C1 segment of cervical spinal cord (tissue), 14 donors: ENCODE measurements around the gene NTHL1.
A peak's percentile ranks its signal among the peaks of the same experiment; 100 is the strongest.

Source experiments
- DNase-seq, 14 donors: peaks; one replicate each; lab custom pipeline; 2025; lab: John Stamatoyannopoulos, UW

Gene NTHL1

DNA sequence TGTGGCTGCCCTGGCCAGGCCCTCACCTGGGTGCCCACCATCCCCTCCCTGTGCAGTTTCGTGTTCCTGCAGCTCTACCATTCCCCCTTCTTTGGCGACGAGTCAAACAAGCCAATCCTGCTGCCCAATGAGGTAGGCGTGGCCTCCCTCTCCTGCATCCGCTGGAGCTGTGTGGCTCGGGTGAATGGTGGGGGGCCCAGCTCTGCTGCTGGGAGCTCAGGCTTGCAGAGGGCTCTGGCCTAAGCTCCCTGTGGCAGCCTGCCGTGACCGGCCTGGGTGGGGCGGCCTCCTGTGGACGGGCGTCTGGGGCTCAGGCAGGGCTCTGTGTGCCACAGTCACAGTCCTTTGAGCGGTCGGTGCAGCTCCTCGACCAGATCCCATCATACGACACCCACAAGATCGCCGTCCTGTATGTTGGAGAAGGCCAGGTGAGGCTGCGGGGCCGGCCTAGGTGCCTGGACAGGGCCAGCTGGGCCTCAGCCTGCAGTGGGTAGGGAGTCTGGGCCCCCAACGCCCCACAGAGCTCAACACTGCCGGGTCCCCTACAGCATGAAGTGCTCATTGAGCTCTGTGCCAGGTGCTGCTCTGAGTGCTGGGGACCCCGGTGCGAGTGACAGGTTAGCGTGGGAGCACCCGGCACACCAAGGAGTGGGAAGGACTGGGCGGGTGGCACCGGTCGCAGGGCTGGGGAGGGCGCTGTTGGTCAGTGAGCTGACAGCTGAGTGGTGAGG is 37.4 kb upstream of the NTHL1 start:
- DNase-seq: peak in 1 of 14 donors; percentile 46

DNA sequence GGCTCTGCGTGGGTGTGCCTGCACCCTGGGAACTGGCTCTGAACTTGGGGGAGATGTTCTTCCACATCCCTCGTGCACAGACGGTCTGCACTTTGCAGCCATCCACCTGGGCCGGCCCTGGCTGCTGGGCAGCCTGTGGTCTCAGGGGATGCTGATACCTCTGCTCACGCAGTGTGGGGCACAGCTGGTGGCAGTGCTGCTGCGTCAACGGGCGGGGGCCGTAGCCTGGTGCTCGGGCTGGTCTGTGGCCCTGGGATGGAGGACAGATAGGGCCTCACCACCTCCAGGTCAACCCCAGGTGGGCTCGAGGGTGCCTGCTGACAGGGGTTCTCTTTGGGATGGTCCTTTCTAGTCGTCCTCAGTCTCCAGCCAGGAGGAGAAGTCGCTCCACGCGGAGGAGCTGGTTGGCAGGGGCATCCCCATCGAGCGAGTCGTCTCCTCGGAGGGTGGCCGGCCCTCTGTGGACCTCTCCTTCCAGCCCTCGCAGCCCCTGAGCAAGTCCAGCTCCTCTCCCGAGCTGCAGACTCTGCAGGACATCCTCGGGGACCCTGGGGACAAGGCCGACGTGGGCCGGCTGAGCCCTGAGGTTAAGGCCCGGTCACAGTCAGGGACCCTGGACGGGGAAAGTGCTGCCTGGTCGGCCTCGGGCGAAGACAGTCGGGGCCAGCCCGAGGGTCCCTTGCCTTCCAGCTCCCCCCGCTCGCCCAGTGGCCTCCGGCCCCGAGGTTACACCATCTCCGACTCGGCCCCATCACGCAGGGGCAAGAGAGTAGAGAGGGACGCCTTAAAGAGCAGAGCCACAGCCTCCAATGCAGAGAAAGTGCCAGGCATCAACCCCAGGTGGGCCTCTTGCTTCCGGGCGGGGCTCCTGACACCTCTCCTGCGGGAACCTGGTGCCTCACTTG is 36.5 kb upstream of the NTHL1 start:
- no peak for DNase-seq

- DNase-seq: no peak
These were observed 35.8 kb upstream of the NTHL1 start for GRCh38 chr16:2083409-2083808.

DNA sequence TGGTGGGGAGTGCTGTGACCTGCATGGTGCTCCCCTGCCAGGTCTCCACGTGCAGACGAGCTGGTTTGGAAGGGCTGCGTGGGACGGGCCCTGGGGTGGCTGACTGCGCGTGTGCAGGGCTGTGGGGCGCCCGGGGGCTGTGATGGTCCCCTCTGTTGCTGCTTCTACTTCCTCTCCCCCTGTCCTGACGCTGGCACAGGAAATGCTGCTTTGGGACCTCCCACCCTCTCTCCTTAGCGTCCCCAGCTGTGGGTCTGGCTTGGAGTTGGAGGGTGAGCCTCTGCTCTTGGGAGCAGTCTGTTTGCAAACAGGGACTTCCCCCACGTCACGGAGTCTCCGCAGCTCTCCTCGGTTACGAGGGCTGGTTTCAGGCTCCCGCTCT is 35.3 kb upstream of the NTHL1 start:
- DNase-seq: no peak

DNA sequence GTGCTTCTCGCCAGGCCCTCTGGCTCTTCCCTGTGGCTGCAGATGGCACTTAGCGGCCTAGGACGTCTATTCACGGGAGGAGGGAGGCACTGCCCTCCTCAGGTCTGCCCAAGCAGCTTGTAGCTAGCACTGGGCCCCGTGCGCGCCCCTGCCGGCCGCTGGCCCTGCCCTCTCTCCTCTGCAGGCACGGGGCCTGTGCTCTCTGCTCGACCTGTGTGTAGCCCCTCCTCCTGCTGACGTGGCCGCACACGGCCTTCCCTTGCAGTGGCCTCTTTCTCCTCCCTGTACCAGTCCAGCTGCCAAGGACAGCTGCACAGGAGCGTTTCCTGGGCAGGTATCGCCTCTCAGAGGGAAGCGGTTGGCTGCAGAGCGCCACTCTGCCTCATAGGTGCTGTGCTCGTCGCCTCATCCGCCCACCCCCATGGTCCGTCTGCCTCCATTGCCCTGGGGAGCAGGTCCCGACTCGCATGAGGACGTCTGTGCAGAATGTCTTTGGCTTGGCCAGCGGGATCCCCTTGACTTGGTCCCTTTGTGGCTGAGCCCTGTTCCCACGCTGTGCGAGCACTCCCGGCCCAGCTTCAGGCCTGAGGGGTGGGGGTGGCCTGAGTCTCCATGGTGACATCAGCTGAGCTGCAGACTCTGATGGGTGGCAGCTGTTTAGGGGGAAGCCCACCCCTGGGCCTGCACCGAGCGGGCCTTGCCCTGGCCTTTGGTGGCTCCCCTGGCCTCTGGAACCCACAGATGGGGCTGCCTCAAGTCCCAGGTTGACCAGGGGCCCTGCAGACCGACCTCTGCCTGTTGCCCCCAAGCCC is 34.7 kb upstream of the NTHL1 start:
- DNase-seq: peak in 1 of 14 donors; percentile 79

DNA sequence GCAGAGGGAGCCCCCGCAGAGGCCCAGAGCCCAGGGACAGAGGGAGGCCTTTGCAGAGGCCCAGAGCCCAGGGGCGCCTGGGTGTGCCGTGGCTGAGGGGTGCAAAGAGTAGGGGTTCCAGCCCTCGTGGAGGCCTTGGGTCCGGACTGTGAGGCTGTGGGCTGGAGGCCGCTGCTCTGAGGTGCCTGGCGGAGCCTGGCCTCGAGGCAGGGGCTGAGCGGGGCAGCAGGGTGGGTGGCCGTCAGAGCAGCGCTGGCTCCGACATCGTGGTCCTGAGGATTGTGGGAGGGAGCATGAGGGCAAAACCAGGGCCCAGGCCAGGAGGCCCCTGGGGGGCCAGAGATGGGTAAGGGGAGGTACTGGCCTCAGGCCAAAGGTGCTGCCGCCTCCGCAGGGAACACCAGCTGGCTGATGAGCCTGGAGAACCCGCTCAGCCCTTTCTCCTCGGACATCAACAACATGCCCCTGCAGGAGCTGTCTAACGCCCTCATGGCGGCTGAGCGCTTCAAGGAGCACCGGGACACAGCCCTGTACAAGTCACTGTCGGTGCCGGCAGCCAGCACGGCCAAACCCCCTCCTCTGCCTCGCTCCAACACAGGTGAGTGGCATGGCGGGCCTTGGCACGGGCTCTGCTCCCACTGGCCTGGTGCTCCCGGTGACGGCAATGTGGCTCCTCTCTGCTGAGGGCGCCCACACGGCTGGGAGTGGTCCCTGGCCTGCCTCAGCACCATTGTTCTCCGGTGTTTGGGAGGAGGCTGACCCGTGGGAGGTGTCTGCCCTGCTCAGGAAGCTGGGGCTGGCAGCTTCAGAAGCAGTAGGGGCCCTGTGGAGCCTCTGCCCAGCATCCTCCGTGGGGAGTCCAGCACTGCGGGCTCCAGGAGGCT is 33.8 kb upstream of the NTHL1 start:
- peak in 1 of 14 donors; percentile 55 for DNase-seq

DNA sequence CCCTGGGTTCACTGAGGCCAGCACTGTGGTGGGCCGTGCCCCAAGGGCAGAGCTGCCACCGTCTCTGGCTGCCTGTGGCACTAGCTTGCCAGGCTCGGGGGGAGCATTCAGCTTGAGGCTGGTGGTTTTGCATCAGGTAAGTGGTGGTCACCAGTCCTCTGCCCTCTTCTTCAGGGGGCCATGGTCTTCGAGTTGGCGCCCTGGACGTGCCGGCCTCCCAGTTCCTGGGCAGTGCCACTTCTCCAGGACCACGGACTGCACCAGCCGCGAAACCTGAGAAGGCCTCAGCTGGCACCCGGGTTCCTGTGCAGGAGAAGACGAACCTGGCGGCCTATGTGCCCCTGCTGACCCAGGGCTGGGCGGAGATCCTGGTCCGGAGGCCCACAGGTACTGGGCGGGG is 32.4 kb upstream of the NTHL1 start:
- DNase-seq: no peak

DNA sequence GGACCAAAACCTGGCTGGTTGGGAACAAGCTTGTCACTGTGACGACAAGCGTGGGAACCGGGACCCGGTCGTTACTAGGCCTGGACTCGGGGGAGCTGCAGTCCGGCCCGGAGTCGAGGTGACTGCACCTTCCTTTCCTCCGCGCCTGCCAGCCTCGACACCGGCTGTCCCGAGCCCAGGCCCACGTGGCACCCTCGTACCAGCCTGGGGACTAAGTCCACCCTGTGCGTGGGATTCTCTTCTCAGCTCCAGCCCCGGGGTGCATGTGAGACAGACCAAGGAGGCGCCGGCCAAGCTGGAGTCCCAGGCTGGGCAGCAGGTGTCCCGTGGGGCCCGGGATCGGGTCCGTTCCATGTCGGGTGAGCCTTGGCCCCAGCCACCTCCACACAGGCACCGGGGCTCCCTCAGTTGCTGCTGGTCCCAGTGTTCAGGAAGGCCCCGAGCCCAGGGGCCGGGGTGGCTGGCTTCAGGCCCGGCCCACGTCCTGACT is 31.7 kb upstream of the NTHL1 start:
- DNase-seq: no peak

- DNase-seq: no peak
These were observed 31.1 kb upstream of the NTHL1 start for GRCh38 chr16:2078691-2079090.

DNA sequence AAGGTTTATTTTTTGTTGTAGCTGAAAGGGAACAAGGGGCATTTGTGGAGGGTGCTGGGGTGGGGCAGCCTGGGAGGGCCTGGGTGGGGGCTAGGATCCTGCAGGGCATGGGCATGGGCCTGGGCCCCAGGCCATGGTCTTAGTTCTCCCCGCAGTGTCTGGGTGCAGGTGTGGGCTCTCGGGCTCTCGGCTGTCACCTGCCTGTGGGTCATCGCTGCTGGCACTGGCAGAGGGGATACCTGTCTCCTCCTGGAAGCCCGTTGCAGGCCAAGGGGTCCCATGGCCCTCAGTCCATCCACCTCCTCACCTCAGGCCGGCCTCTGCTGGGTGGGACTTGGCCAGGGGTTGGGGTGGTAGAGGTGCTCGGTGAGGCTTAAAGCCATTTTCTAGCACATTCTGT is 30.5 kb upstream of the NTHL1 start:
- no peak for DNase-seq

GRCh38 chr16:2077696-2078095 is 30.1 kb upstream of the NTHL1 start:
- DNase-seq: no peak

- no peak for DNase-seq
These were observed 29.4 kb upstream of the NTHL1 start for GRCh38 chr16:2077016-2077415.

GRCh38 chr16:2076072-2076865 is 28.6 kb upstream of the NTHL1 start:
- no peak for DNase-seq

DNA sequence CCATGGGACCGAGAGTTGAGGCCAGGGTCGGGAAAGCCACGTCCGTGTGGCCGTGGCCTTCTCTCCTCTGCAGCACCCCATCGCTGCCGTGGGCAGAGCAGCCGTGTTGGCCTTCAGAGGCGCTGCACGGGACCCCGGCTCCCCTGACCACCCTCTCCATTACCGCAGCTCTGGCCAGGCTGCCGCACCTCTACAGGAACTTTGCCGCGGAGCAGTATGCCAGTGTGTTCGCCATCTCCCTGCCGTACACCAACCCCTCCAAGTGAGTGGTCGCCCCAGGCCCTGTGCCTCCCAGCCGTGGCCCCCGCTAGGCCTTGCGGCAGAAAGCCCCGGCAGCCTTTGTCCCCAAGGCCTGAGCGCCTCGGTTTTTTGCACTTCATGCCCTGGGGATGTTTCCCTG is 28.0 kb upstream of the NTHL1 start:
- DNase-seq: no peak

DNA sequence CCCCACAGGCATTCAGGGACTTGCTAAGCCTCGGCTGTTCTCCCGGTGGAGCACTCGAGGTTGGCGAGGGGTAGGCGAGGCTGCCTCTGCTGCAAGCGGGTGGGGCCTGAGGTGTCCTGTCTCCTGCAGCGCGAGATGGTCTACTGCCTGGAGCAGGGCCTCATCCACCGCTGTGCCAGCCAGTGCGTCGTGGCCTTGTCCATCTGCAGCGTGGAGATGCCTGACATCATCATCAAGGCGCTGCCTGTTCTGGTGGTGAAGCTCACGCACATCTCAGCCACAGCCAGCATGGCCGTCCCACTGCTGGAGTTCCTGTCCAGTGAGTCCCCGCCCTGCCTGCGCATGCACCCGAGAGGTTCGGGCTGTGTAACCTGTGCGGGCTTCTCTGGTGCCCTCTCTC is 26.4 kb upstream of the NTHL1 start:
- no peak for DNase-seq

DNA sequence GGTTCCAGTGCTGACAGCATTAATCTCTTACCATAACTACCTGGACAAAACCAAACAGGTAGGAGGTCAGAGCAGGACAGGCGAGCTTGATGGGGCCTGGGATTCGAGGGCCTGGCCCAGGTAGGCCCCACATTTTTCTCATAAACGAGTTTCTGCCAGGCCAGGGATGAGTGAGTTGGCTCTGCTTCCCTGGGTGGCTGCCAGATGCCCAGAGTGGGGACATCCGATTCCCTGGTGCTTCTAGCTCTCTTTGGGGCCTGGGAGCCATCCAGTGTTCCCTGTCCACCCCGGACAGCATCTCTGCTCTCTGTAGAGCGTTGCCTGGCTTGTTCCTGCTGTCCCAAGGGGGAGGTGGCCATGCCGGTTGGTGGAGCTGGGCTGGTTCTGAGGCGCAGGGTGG is 25.3 kb upstream of the NTHL1 start:
- DNase-seq: no peak

- no peak for DNase-seq
These were observed 24.0 kb upstream of the NTHL1 start for GRCh38 chr16:2071454-2072202.

GRCh38 chr16:2070576-2071453 is 23.2 kb upstream of the NTHL1 start:
- DNase-seq: no peak
